ENCODE measurements around the gene BRIP1.
"Not testable (repeated sequence)": the region's sequence is repeated elsewhere in the genome, so short reads cannot be mapped to it uniquely, and the experiment has no call there.

The BRIP1 gene

GRCh38 chr17:61826866-61827265, 36.5 kb downstream of the BRIP1 start:
- DNase-seq: not testable (repeated sequence)

DNA sequence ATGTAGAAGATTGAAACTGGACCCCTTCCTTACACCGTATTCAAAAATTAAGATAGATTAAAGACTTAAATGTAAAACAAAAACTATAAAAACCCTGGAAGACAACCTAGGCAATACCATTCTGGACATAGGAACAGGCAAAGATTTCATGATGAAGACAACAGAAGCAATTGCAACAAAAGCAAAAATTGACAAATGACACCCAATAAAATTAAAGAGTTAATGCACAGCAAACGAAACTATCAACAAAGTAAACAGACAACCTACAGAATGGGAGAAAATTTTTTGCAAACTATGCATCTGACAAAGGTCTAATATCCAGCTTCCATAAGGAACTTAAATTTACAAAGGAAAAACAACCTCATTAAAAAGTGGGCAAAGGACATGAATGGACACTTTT, 37.1 kb downstream of the BRIP1 start:
- not testable (repeated sequence) for DNase-seq

- DNase-seq: no peak
Observed at GRCh38 chr17:61825448-61826137, 37.7 kb downstream of the BRIP1 start.

DNA sequence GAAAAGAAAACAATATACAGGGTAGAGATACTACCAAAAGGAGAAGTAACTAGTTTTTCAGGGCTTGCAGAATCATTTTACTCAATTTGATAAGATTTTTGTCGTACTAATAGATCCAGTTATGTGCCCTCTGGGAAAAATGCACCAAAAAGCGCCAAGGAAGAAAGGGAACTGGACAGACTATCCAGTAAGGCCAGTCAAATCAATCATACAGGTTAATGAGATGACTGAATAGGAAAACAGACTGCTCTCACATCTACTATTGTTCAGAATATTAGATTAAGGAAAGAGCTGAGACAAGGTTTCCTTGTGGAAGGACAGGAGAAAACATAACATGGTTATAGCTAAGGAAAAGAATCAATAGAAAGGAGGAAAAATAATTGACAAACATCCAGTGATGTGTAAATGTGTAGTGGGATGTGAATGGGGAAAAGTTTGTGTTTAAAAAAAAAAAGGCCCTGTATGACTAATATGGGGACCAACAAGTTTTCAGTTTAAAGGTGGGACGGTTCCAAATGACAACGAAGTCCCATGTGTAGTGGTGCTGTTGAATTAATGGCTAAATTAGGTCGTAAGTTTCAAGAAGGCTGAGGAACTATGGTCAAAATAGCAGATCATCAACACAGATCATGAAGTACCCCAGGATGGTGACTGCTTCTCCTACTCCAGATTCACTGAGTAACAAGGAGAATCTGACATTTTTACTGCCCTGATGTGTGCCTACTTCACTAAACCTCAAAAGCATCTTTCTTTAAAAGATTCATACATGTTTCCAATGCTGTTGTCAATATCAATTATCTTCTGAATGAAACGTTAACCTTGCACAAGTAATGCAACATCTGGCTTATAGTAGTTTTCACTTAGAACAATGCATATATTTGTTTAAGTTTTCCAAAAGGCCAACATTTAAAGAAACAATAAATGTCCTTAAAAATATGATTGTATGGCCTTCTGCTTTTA, 40.7 kb downstream of the BRIP1 start:
- no peak for DNase-seq

DNA sequence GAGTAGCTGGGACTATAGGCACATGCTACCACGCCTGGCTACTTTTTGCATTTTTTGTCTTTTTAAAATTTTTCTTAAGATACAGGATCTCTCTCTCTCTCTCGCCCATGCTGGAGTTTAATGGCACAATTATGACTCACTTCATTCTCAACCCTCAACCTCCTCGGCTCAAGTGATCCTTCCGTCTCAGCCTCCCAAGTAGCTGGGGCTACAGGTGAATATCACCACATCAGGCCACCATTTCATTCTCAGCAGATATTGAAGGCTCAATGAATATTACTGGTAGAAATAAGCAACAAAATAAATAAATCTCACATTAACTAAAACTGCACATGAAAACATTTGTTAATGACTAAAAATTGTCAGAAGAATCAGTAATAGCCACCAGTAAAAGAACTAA, 41.7 kb downstream of the BRIP1 start:
- DNase-seq: no peak

DNA sequence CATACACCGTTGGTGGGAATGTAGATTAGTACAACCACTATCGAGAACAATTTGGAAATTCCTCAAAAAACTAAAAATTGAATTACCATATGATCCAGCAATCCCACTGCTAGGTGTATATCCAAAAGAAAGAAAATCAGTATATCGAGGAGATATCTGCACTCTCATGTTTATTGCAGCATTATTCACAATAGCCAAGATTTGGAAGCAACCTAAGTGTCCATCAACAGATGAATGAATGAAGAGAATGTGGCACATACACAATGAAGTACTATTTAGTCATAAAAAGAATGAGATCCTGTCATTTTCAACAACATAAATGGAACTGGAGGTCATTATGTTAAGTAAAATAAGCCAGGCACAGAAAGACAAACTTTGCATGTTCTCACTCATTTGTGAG, 44.1 kb downstream of the BRIP1 start:
- DNase-seq: not testable (repeated sequence)

DNA sequence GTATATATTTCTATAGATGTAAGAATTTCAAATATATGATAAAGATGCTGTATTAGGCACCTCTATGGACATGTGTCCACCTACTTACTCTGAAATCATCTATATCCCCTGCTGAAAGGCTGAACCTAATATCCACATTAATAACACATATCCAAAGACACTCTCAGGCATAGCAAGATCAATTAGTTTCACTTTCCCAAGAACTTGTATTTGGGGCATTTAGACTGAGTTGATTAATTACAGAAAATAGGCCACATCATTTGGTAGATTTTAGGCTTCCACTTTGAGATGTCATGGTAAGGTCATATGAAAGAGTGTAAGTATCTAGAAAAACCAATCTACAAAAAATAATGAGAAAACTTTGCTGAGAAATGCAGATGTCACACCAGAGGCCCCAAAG, 45.1 kb downstream of the BRIP1 start:
- no peak for DNase-seq

DNA sequence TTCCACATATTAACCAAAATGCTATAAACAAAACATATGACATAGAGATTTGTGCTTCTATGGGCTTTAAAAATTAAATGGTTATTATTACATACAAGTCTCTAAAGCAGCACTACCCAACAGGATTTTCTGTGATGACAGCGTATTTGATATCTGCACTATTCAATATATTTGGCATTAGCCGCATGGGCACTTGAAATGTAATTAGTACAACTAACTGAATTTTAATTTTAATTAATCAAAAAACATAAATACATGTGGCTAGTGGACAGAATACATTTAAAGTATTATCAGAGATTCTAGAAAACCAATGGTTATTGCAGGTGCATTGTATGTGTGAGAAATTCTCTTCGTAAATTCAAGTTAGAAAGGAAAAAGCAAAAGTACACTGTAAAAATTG, 45.9 kb downstream of the BRIP1 start:
- DNase-seq: no peak

- DNase-seq: no peak
Observed at GRCh38 chr17:61816538-61816937, 46.8 kb downstream of the BRIP1 start.

DNA sequence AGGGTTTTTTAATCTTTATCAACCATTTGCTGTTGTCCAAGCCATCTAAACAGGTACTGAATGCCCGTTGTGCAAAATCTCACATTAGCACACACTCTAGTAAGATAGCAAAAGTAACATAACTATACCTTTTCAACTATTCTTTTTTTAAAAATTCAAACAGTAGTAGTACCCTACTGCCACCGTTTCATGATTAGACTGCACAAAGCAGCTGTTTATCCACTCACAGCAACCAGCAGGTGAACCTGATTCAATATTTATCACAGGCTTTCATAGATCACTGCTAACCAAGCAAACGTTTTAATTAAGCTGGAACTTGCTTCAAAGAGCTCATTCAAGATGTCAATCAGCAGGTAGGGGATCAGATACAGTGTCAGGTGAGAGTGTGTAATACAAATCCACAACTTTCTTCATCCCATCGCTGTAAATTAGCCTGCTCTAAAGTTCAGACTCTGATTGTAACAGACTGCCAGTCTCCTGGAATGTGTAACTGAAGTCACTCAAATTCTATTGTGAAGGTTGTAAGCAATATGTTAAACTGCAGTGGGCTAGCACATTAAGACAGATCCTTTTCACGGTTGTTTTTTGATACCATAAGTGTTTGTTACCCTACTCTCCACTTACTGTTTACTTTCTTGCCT, 47.3 kb downstream of the BRIP1 start:
- DNase-seq: no peak

DNA sequence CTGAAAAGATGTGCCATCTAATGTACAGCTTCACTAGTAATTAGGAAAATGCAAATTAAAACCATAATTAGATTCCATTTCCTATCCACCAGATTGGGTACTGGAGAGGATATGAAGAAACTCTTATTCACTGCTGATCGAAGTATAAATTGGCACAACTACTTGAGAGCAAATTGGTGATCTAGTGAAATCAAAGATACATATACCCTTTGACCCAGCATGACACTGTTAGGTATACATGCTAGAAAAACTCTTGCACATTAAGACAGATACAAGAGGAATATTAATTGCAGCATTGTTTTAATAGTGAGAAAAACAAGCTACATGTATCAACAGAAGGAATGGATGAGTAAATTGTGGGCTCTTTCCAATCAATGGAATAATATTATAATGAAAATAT, 48.8 kb downstream of the BRIP1 start:
- no peak for DNase-seq

DNA sequence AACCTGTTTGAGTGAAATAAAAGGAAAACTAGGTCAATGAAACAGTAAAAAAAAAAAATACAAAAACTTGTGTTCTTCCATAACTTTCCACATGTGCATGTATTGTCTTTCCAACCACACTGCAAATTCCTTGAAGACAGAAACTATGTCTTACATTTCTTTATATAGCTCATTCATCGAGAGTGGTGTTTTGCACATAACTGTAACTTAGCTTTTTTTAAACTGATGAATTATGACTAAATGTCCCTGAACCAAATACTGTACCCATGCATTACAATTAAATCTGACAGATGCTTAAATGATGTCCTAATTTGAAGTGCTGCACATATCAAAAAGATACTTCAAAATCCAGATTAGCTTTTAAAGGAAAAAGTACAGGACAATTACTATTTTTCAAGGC, 50.1 kb downstream of the BRIP1 start:
- no peak for DNase-seq

DNA sequence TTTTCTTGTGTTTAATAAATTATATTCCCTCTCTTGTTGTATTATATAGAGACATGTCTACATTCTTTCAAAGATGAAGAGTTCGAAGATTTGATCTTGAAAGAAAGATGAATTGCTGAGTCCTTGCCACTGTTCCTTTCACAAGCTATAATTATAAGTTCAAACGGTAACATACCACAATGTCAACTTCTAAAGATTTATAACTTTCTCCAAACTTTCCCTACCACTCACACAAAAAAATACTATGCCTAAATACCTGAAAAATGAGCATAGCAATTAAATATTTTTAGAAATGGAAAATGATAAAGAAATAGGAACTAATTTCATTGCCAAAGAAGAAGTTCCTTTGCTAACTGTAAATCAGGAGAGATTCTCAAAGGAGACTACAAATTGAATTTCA, 50.6 kb downstream of the BRIP1 start:
- no peak for DNase-seq

- no peak for DNase-seq
Observed at GRCh38 chr17:61809816-61810392, 53.4 kb downstream of the BRIP1 start.

DNA sequence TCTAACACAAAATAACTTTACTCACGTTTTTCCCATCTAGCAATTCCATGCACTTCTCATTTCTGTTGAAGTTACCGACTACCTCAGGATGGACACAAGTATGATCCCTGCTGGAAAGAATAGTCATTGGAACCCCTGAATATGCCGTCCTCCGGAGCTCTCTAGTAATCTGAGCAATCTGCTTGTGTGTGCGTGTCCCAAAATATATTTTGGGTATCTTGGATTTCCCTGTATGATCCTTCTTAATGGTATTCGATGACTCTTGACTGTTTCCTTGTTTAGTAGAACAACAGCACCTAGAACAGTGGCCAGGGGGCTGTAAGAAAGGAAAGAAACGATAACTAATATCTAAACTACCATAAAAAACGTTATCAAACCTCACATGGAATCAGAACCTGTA, 54.9 kb downstream of the BRIP1 start:
- no peak for DNase-seq

- DNase-seq: no peak
Observed at GRCh38 chr17:61806936-61807335, 56.4 kb downstream of the BRIP1 start.

- DNase-seq: no peak
Observed at GRCh38 chr17:61806081-61806828, 57.1 kb downstream of the BRIP1 start.

- no peak for DNase-seq
Observed at GRCh38 chr17:61805399-61805798, 57.9 kb downstream of the BRIP1 start.

- DNase-seq: no peak
Observed at GRCh38 chr17:61803796-61804195, 59.5 kb downstream of the BRIP1 start.

GRCh38 chr17:61803216-61803615, 60.1 kb downstream of the BRIP1 start:
- DNase-seq: no peak

- DNase-seq: no peak
Observed at GRCh38 chr17:61799812-61800484, 63.4 kb downstream of the BRIP1 start.

- no peak for DNase-seq
Observed at GRCh38 chr17:61797283-61797682, 66.0 kb downstream of the BRIP1 start.
